Ovary (tissue), 9 donors: ENCODE data around the gene ACY1. TPM values are rescaled to one million over a fixed set of nuclear protein-coding genes. Genes with fewer than 3 reads are reported as not detected.

ENCODE experiments used
- DNase-seq, 5 donors: peaks; one replicate each; pipeline ENCODE4 v3.0.0-alpha.2; 2019 to 2020
- H3K27ac ChIP-seq, 2 donors: fragments of 200-600 bp; one replicate each; pipeline versions ENCODE4 v1.5.1 to v1.8.0; 2019 to 2022
- H3K27me3 ChIP-seq: fragments of 200-600 bp; one replicate; pipeline ENCODE4 v1.8.0; 2022
- H3K36me3 ChIP-seq: fragments of 200-600 bp; sonication (generic); one replicate; pipeline ENCODE4 v1.5.1; 2019
- H3K4me1 ChIP-seq: one replicate; pipeline ENCODE4 v1.8.1; 2013; ENCODE audit warnings: mild to moderate bottlenecking, moderate library complexity; ENCODE audit not compliant: insufficient read depth
- H3K4me3 ChIP-seq: fragments of 200-600 bp; sonication (generic); one replicate; pipeline ENCODE4 v1.5.1; 2017
- H3K9me3 ChIP-seq, 2 donors: fragments of 200-600 bp in 1 of 2; sonication (generic) in 1 of 2; one replicate each; pipeline versions ENCODE4 v1.5.1 to v1.8.1; 2013 to 2019; ENCODE audit warnings: mild to moderate bottlenecking in 1 of 2, moderate library complexity in 1 of 2
- CTCF ChIP-seq, 3 donors: fragments of 450-650 bp in 2 of 3; fragments of 200-600 bp in 1 of 3; IDR thresholded peaks; one replicate each; pipeline versions ENCODE4 v1.5.1 to v1.8.0; 2016 to 2022; ENCODE audit warnings: antibody characterized with exemption in 3 of 3, mild to moderate bottlenecking in 1 of 3
- EP300 ChIP-seq: sonication (generic); formaldehyde crosslinking; IDR thresholded peaks from one replicate; pipeline ENCODE4 v1.6.1; 2017; ENCODE audit warnings: antibody characterized with exemption
- POLR2A ChIP-seq: fragments of 450-650 bp; IDR thresholded peaks from one replicate; pipeline ENCODE4 v1.6.1; 2017; ENCODE audit warnings: antibody characterized with exemption, mild to moderate bottlenecking, moderate library complexity
- WGBS, 3 donors: extraction: QIAGEN DNeasy Blood & Tissue Kit in 1 of 3; methylation state at CpG; one replicate each; pipeline versions ENCODE4 v1.1.5 to v1.1.7; 2013 to 2017; 5-methylcytosine and 5-hydroxymethylcytosine counted together
- intact Hi-C, 4 donors: fragments of 100-400 bp; cut with DNase I; formaldehyde crosslinking; loops; one replicate each; pipeline versions ENCODE4 v1.11.0 to v1.15.1; 2022 to 2023
- polyA plus RNA-seq, 2 donors: library from polyadenylated mRNA; stranded (reverse); fragments of 200-250 nt in 1 of 2; fragments of 350-450 nt in 1 of 2; fragmentation: Illumina TruSeq in 1 of 2; extraction: RNeasy Lipid Tissue Mini Kit (QIAGEN cat#74804) in 1 of 2; gene quantifications; one replicate each; pipeline ENCODE4 v1.2.3, GENCODE V29; 2013 to 2014
- total RNA-seq, 7 donors: library from RNA; depleted of rRNA in 2 of 7; stranded (reverse); fragments of >200 nt in 2 of 7; fragmentation: NEBNext Ultra II Directional in 3 of 7; extraction: Animal tissue kit (Norgen Biotek cat#: 25700) in 3 of 7; gene quantifications; one replicate each; pipeline versions ENCODE4 v1.1.0 to v1.2.4, GENCODE V29; 2016 to 2023
- donor health status: DM: no; HTN: no; CAD: no; lungs with moderate emphysema.
- donor health status: DM: no; HTN: no; CAD: no.
- donor health status: Bipolar disorder and iron deficiency.
- donor health status: DM: yes; HTN: yes; CAD: no.
- donor health status: DM: no; HTN: no; CAD: no.
- donor health status: DM: yes; HTN: yes; CAD: no.

Gene ACY1
- total and polyA plus RNA-seq, 9 donors = 8.4 to 27.4 (median 14.7) TPM

- TF ChIP-seq POLR2A (no peak), EP300 (no peak), CTCF (IDR thresholded peaks at IDR 0.05) (no peak)
- Histone ChIP-seq H3K9me3 (no peaks in the 10 kb centered on the region), H3K27ac (no peak overlapping the region), H3K4me3 (no peak overlapping the region), H3K36me3 (no peaks in the 10 kb centered on the region), H3K27me3 (no peaks in the 10 kb centered on the region), H3K4me1 (no peaks in the 10 kb centered on the region)
- 79 to 93% (median 82%) methylated on average over 6 of the region's 6 CpGs for WGBS, 3 donors
- no peak for DNase-seq
- intact Hi-C loops = no loop called here
Measured at GRCh38 chr3:52013802-52014598, 30.7 kb downstream of the ACY1 start.

DNA sequence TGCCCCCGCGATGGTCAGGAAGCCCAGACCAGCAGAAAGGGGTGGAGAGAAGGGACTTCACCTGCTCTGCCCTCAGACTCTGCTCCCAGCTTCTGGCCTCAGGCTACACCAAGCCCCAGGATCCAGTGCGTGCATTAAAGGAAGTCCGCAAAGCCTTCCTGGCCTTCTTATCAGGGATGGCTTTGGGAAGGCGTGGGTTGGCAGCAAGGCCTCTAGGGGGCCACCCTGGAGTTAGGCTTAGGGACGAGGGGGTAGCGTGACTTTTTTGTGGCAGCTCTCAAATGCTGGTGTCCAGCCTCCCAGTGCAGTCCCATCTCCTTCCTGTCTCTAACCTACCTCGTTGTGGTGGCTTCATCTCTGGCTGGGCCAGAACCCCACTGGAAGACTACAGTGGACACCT, 31.3 kb downstream of the ACY1 start:
- H3K4me3 ChIP-seq = no peak overlapping the region
- H3K27me3 ChIP-seq = no peaks in the 10 kb centered on the region
- H3K27ac ChIP-seq = no peak overlapping the region
- TF ChIP-seq POLR2A (no peak), EP300 (no peak), CTCF (IDR thresholded peaks at IDR 0.05) (no peak)
- WGBS, 3 donors = 79 to 83% (median 82%) methylated on average over 8 of the region's 8 CpGs
- H3K4me1 ChIP-seq = no peaks in the 10 kb centered on the region
- no peak for DNase-seq
- H3K36me3 ChIP-seq = no peaks in the 10 kb centered on the region
- no peaks in the 10 kb centered on the region for H3K9me3 ChIP-seq
- intact Hi-C loops = no loop called here

- DNase-seq = no peak
- 81 to 85% (median 84%) methylated on average over 13 of the region's 13 CpGs for WGBS, 3 donors
- no peaks in the 10 kb centered on the region for H3K27me3 ChIP-seq
- no peaks in the 10 kb centered on the region for H3K36me3 ChIP-seq
- H3K27ac ChIP-seq = no peak overlapping the region
- no peaks in the 10 kb centered on the region for H3K4me1 ChIP-seq
- H3K4me3 ChIP-seq = no peak overlapping the region
- TF ChIP-seq POLR2A = no peak
- TF ChIP-seq CTCF (IDR thresholded peaks at IDR 0.05) = no peak
- no peak for TF ChIP-seq EP300
- intact Hi-C loops = no loop called here
- no peaks in the 10 kb centered on the region for H3K9me3 ChIP-seq
Measured at GRCh38 chr3:52015438-52016228, 32.3 kb downstream of the ACY1 start.

DNA sequence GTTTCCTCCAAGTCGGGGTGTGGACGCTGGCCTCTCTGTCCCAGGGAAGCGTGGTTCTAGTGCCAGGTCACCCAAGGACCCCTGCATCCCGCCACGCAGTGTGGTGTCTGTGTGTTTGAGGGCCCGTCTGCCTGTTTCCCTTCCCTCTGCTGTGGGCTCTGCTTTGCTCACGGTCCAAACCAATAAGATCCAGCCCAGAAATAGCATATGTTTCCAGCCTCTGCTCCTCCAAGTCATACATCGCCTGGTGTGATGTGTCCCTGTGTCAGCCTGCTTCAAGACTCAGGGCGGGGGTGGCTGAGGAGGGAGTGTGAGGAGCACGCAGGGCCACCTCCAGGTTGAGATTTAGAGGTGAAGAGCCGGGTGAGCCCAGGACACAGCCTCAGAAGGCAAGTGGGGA, 34.3 kb downstream of the ACY1 start:
- Histone ChIP-seq H3K4me3 (no peak overlapping the region), H3K4me1 (no peaks in the 10 kb centered on the region), H3K36me3 (no peaks in the 10 kb centered on the region), H3K9me3 (no peaks in the 10 kb centered on the region), H3K27me3 (no peaks in the 10 kb centered on the region), H3K27ac (no peak overlapping the region)
- 82 to 85% (median 85%) methylated on average over 11 of the region's 11 CpGs for WGBS, 3 donors
- no peak for TF ChIP-seq EP300
- no peak for TF ChIP-seq POLR2A
- no peak for TF ChIP-seq CTCF (IDR thresholded peaks at IDR 0.05)
- DNase-seq = no peak
- intact Hi-C loops = no loop called here
